HG03342 (cell line): ENCODE results near the gene RGR.
A peak's percentile ranks its signal among the peaks of the same experiment; 100 is the strongest.
"Not testable (repeated sequence)": the region's sequence is repeated elsewhere in the genome, so short reads cannot be mapped to it uniquely, and the experiment has no call there.

ENCODE experiments used
- ATAC-seq: cut with Tn5 transposase; IDR thresholded peaks from one replicate; pipeline ENCODE4 v1.9.1; 2021; ENCODE audit warnings: mild to moderate bottlenecking, moderate library complexity; ENCODE audit not compliant: unreplicated experiment

RGR gene

DNA sequence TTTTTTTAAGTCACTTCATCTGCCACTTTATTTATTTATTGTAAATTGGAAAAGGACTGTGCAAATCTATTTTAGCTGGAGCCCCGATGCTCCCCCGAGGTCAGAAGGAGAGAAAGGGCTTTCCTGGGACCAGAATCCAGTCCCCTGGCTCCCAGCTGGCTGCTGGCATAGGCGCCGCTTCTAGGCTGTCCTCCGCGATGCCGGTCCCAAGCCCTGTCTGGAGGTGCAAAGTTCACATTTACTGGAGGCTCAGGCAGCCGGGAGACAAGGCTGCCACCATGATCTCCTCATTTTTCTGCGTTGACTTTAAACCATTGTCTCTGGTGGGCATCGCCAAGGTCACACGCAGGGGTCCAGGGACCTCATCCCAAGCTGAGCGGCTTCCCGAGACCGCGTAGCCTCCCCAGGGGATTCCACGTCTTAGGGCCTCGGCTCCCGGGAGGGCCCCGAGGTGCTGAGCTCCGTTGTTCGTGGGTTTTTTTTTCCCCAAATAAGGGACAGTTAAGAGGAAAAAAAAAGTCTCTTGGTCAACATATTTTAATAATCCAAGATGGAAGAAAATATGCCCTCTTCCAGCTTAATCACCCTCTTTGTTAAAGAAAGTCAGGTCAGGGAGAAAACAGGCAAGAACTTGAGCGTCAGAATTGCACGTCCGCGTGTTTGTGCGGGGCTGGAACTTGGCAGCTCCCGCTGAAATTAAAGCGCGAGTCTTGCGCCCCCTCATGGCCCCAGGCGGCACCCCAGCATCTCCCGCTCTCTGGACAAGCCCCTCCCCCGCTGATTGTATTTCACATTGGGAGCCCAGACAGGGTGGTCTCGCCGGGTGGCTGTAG, 11.9 kb downstream of the RGR start:
- peak; percentile 76 for ATAC-seq

- no peak for ATAC-seq
These were observed 12.6 kb downstream of the RGR start for GRCh38 chr10:84257343-84258020.

DNA sequence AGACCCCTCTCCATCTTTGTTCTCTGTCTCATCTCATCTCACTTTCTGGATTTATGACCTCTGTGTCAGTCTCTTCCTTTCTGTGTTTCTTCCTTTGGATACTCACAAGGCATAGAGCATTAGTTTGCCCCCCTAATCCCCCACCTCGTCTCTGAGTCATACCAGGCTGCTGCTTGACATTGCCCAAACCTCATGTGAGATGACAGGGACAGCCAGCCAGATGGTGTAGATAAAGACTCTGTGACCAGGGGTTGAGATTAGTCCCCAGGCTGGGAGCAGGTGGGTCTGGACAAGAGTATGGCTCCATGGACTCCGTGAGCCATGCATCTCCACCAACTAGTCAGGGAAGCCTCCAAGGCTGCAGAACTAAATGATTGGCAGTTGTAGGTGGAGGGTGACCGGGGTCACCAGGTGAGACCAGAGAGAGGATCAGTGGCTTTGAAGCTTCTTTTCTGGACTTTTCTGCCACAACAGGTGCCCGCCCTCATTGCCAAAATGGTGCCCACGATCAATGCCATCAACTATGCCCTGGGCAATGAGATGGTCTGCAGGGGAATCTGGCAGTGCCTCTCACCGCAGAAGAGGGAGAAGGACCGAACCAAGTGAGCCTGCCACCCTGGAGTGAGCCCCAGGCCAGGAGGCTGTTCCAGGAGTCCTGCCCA, 13.3 kb downstream of the RGR start:
- no peak for ATAC-seq

DNA sequence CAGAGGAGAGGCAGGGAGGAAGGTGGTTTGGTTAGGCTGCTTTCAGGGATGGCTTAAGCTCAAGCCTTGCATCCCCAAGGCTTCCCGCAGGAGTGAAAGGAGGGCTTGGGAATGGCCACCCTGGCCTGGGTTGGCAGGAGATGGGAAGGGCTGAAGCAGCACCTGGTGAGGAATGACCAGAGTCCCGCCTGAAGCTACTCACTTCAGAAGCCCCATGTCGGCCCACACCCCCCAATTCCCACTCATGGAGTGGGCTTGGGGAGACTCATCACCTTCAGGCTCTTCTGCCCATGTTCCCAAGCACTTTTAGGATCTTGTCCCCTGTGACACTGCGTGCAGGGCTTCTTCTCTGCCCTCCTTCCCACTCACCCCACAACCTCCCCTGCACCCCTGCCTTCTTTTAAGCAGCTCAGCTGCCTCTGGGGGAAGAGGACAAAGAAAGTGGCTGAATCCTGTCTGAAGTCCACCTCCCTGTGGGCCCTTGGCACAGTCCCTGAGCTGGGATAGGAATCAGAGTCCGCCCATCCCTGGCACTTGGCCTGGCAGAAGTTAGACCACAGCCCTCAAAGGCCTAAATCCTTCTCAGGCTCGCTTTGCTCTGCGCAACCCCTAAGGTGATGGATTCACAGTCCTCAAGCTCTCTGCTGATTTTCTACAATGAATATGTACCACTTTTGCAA, 16.5 kb downstream of the RGR start:
- ATAC-seq, result no peak

DNA sequence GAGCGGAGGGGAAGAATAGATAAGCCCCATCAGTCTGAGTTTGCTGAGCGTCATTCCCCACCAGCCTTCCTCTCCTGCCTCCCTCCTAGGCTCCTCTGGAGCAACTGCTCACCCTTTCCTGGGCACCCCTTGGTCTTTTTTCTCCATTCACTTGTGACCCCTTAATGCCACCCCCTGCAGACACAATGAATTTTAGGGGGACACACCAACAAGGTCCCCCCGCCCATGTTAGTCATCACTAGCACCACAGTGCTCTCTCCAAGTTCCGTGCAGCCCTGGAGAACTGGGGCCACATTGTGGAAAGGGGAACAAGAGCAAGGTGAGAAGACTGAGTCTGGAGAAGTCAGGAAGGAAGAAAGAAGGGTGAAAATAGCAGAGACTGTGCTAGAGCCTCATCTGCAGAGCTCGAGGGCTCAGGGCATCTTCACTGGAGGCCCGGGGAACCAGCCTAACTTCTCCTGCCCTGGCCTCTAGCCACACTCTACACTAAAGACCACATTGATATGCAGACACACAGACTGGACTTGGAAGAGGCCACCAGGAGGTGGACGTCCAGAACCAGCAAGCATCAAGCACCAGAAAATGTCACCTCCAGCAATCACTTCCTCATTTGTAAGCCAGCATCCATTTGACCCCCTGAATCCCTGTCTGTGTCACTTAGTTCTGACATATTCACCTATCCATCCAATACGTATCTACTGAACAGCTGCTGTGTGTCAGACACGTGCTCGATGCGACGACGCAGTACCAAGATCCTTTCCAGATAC, 17.5 kb downstream of the RGR start:
- ATAC-seq, result no peak

GRCh38 chr10:84263716-84264115, 18.9 kb downstream of the RGR start:
- ATAC-seq, result no peak

DNA sequence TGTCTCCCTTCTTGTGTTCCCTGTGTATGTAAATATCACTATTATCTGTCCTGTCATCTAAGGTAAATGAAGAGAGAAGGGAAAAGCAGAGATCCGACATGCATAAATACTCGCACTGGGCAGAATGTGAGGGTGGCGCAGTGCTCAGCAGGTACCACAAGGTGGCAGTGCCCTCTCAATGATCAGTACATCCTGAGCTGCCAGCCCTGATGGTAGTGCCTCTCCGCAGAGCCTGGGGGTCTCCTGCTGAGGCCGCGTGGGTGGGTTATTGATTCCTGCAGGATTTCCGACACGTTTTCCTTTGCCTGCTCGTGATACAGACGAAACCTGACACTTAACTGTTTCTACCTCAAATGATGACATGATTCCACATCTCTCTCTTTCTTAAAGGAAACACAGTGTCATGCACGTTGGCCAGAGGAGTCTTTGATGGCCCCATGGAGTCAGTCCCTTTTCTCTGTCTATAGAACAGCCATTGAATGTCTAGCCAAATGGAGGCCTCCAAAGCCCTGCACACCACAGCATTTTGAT, 19.8 kb downstream of the RGR start:
- peak; percentile 96 for ATAC-seq

GRCh38 chr10:84265418-84265817, 20.6 kb downstream of the RGR start:
- ATAC-seq, result no peak

GRCh38 chr10:84267503-84268126, 22.8 kb downstream of the RGR start:
- ATAC-seq, result peak; percentile 54

DNA sequence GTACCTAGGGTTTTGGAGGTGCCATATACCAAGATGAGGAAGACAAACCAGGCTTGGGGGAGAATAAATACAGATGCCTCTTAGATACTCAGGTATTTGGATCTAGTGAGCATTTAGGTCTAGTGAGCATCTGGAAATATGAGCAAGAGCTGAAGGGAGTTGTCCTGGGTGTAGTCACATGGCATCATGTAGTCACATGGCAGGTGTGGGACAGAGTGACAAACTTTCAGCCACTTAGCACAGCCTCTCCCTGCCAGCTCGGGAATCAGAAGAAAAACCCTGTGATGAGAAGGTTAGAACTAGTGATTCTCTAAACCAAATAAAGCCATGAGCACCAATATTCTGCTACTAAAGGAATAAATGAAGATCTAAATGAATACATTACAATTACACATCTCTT, 24.3 kb downstream of the RGR start:
- ATAC-seq, result no peak

DNA sequence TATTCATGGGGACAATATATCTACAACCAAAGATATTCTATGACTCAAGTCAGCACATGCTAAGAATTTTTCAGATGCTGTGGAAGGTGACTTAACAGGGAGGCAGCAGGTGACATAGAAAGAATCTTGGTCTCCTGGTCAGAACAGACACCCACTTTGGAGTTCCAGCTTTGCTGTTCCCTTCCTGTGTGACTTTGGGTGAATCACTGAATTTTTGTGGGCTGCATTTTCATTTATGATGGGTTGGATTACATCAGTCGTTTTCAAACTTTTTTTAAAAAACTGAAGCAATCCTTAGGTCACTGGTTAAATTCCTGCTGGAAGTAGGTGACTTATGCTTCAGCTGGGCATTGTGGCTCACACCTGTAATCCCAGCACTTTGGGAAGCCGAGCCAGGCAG, 24.9 kb downstream of the RGR start:
- ATAC-seq, result no peak

DNA sequence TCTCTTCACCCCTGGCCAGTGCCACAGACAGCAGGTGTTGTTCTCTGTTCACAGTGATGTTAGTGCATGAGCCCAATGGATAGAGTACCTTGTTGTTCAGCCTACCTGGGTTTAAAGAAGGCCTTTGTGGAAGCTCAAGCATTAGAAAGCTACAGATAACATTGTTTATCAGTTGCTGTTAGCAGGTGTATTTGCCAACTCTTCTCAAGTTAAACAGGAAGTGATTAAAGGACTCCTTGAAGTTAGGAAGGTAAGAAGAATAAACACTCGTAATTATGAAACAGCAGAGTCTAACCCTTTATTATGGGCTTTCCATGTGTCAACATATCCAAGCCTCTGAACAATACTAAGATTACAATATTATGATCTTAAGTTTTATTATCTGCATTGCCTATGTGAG, 25.9 kb downstream of the RGR start:
- no peak for ATAC-seq

DNA sequence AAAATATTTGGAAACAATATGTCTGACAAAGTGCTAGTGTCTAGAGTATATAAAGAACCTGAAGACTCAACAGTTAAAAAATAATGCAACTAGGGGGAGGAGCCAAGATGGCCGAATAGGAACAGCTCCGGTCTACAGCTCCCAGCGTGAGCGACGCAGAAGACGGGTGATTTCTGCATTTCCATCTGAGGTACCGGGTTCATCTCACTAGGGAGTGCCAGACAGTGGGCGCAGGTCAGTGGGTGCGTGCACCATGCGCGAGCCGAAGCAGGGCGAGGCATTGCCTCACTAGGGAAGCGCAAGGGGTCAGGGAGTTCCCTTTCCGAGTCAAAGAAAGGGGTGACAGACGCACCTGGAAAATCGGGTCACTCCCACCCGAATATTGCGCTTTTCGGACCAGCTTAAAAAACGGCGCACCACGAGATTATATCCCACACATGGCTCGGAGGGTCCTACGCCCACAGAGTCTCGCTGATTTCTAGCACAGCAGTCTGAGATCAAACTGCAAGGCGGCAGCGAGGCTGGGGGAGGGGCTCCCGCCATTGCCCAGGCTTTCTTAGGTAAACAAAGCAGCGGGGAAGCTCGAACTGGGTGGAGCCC, 35.1 kb downstream of the RGR start:
- not testable (repeated sequence) for ATAC-seq

DNA sequence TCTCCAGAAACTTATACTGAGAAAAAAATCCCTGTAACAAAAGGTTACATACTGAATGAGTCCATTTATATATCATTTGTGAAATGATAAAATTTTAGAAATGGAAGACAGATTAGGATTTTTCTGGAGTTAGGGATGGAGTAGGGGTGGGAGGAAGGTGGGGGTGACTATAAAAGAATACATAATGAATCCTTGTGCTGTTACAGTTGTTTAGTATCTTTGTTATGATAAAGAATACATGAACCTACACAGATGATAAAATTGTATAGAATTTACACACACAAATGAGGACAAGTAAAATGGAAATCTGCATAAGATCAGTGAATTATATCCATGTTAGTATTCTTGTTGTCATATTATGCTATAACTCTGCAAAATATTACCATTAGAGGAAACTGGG, 41.8 kb downstream of the RGR start:
- no peak for ATAC-seq

GRCh38 chr10:84288151-84288550, 43.3 kb downstream of the RGR start:
- no peak for ATAC-seq

- ATAC-seq, result no peak
These were observed 44.8 kb downstream of the RGR start for GRCh38 chr10:84289521-84290200.

DNA sequence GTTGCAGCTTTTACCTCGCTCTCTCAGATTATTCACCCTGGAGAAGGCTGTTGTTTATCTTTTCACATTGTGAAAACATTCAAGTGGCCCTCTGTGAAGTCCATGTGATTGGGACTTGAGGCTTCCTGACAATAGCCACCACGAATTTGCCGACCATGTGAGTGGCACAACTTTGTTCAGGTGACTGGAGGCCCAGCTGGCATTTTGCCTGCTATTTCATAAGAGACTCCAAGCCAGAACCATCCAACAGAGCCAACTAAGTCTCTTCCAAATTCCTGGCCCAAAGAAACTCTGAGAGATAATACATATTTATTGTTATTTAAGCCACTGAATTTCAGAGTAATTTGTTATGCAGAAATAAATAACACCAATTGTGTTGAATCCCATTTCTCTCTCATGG, 45.4 kb downstream of the RGR start:
- ATAC-seq, result no peak

DNA sequence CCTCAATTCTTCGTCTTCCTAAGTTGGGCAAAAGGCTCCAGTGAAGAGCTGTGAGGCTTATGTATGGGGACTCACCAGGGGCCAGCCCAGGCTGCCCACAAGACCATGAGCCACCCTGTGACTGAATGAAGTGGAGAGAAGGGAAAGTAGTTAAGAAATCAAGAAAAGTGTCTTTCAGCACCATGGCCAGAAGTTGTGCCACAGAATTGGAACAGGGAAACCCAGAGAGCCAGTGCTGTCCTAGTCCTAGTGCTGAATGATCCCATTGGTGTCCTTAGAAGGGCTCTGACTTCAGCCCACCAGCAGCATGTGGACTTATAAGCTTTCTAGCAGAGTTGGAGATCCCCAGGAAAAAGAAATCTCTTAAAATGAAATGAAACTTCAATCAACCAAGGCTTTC, 46.5 kb downstream of the RGR start:
- no peak for ATAC-seq

GRCh38 chr10:84292502-84292901, 47.6 kb downstream of the RGR start:
- ATAC-seq, result peak; percentile 47
